Upper lobe of left lung (tissue), 6 donors: ENCODE results near the gene SLX4IP. TPM values are rescaled to one million over a fixed set of nuclear protein-coding genes. Genes with fewer than 3 reads are reported as not detected.

Source experiments
- ATAC-seq, 2 donors: fragments of 200-7000 bp; cut with Tn5 transposase; one replicate each; pipeline ENCODE4 v1.9.1; 2022; ENCODE audit warnings: mild to moderate bottlenecking in 2 of 2, moderate library complexity in 2 of 2; ENCODE audit not compliant: low FRiP score in 2 of 2
- DNase-seq, 2 donors: peaks; one replicate each; pipeline ENCODE4 v3.0.0-alpha.2; 2019 to 2020
- H3K27ac ChIP-seq, 4 donors: fragments of 200-600 bp; sonication (generic); one replicate each; pipeline ENCODE4 v1.5.1; 2016 to 2019
- H3K27me3 ChIP-seq, 4 donors: fragments of 200-600 bp; sonication (generic); one replicate each; pipeline ENCODE4 v1.5.1; 2017 to 2019
- H3K36me3 ChIP-seq, 4 donors: fragments of 200-600 bp; sonication (generic); one replicate each; pipeline ENCODE4 v1.5.1; 2016 to 2019
- H3K4me1 ChIP-seq, 4 donors: fragments of 200-600 bp; sonication (generic); one replicate each; pipeline ENCODE4 v1.5.1; 2018 to 2019
- H3K4me3 ChIP-seq, 4 donors: fragments of 200-600 bp; sonication (generic); one replicate each; pipeline ENCODE4 v1.5.1; 2017 to 2019; ENCODE audit warnings: mild to moderate bottlenecking in 2 of 4, moderate library complexity in 1 of 4
- H3K9me3 ChIP-seq, 4 donors: fragments of 200-600 bp; sonication (generic); one replicate each; pipeline ENCODE4 v1.5.1; 2018 to 2019
- CTCF ChIP-seq, 6 experiments: fragments of 450-650 bp in 4 of 6; fragments of 200-600 bp in 2 of 6; sonication (generic) in 2 of 6; IDR thresholded peaks; one replicate each; pipeline ENCODE4 v1.5.1; 2016 to 2019; ENCODE audit warnings: antibody characterized with exemption in 6 of 6
- EP300 ChIP-seq, 4 donors: sonication (generic); formaldehyde crosslinking; IDR thresholded peaks; one replicate each; pipeline ENCODE4 v1.5.1; 2017; ENCODE audit warnings: antibody characterized with exemption in 4 of 4, control low read depth in 2 of 4
- POLR2A ChIP-seq, 4 donors: fragments of 450-650 bp; IDR thresholded peaks; one replicate each; pipeline ENCODE4 v1.5.1; 2016 to 2017; ENCODE audit warnings: antibody characterized with exemption in 4 of 4, mild to moderate bottlenecking in 2 of 4
- POLR2AphosphoS5 ChIP-seq, 2 donors: sonication (generic); formaldehyde crosslinking; IDR thresholded peaks; one replicate each; pipeline ENCODE4 v1.5.1; 2017; ENCODE audit warnings: antibody characterized with exemption in 2 of 2
- WGBS, 2 donors: methylation state at CpG; one replicate each; pipeline ENCODE4 v1.1.5; 2017 to 2018; 5-methylcytosine and 5-hydroxymethylcytosine counted together
- total RNA-seq, 6 donors: library from RNA; depleted of rRNA in 4 of 6; stranded (reverse); fragments of >200 nt in 4 of 6; gene quantifications; one replicate each; pipeline versions ENCODE4 v1.1.0 to v1.2.1, GENCODE V29; 2016 to 2021
- donor health status: DM: no; HTN: no; CAD: no; lungs with moderate emphysema.
- donor health status: DM: no; HTN: yes; CAD: no; lungs with severe emphysema.

Gene SLX4IP
- total RNA-seq, 6 donors from 2014 or later = 3.2 to 6.0 (median 4.5) TPM

- WGBS, 2 donors = 72 to 89% methylated on average over 2 of the region's 2 CpGs
- TF ChIP-seq CTCF (IDR thresholded peaks at IDR 0.05) (no peak), POLR2AphosphoS5 (IDR thresholded peaks at IDR 0.05) (no peak), EP300 (IDR thresholded peaks at IDR 0.05) (no peak), POLR2A (IDR thresholded peaks at IDR 0.05) (no peak)
Observed at GRCh38 chr20:10604865-10605440, 169.8 kb downstream of the SLX4IP start.

GRCh38 chr20:10605547-10606195 lies 170.6 kb downstream of the SLX4IP start:
- no peak for ATAC-seq

More at GRCh38 chr20:10604865-10605440, 169.8 kb downstream of the SLX4IP start:
- DNase-seq (no peak), ATAC-seq (no peak)
- Histone ChIP-seq H3K27ac (peak overlapping the region in 3 of 4 donors; percentile 9 to 65 (median 30)), H3K4me1 (peaks cover 6 to 16% (median 12%) of the 10 kb centered on the region in 4 donors), H3K36me3 (peaks cover 0 to 8% (median 0%) of the 10 kb centered on the region in 4 donors), H3K27me3 (no peaks in the 10 kb centered on the region), H3K9me3 (no peaks in the 10 kb centered on the region), H3K4me3 (no peak overlapping the region)

GRCh38 chr20:10609276-10609675 lies 174.2 kb downstream of the SLX4IP start:
- peak; percentile 38 to 79 for ATAC-seq

More at GRCh38 chr20:10605547-10606195, 170.6 kb downstream of the SLX4IP start:
- TF ChIP-seq POLR2A (IDR thresholded peaks at IDR 0.05) (no peak), EP300 (IDR thresholded peaks at IDR 0.05) (no peak)
- Histone ChIP-seq H3K27ac (peak overlapping the region in 1 of 4 donors; percentile 9), H3K36me3 (peaks cover 0 to 8% (median 0%) of the 10 kb centered on the region in 4 donors), H3K4me1 (peaks cover 6 to 18% (median 14%) of the 10 kb centered on the region in 4 donors), H3K27me3 (no peaks in the 10 kb centered on the region), H3K9me3 (no peaks in the 10 kb centered on the region), H3K4me3 (no peak overlapping the region)
- 95 to 96% methylated on average over 3 of the region's 3 CpGs for WGBS, 2 donors
- no peak for DNase-seq

GRCh38 chr20:10609770-10610169 lies 174.7 kb downstream of the SLX4IP start:
- Histone ChIP-seq H3K4me3 (no peak overlapping the region), H3K9me3 (no peaks in the 10 kb centered on the region), H3K4me1 (peaks cover 0 to 7% (median 2%) of the 10 kb centered on the region in 4 donors), H3K27ac (peak overlapping the region in 3 of 4 donors; percentile 51 to 63 (median 62)), H3K36me3 (peaks cover 0 to 4% (median 0%) of the 10 kb centered on the region in 4 donors), H3K27me3 (no peaks in the 10 kb centered on the region)
- DNase-seq (no peak), ATAC-seq (peak in 1 of 2 donors; percentile 62)
- TF ChIP-seq POLR2A (IDR thresholded peaks at IDR 0.05) (no peak), POLR2AphosphoS5 (IDR thresholded peaks at IDR 0.05) (no peak), CTCF (IDR thresholded peaks at IDR 0.05) (no peak), EP300 (IDR thresholded peaks at IDR 0.05) (no peak)

More at GRCh38 chr20:10609276-10609675, 174.2 kb downstream of the SLX4IP start:
- DNase-seq = no peak
- Histone ChIP-seq H3K27ac (peak overlapping the region in 3 of 4 donors; percentile 51 to 63 (median 62)), H3K27me3 (no peaks in the 10 kb centered on the region), H3K9me3 (no peaks in the 10 kb centered on the region), H3K4me1 (peaks cover 0 to 9% (median 7%) of the 10 kb centered on the region in 4 donors), H3K4me3 (no peak overlapping the region), H3K36me3 (peaks cover 0 to 4% (median 0%) of the 10 kb centered on the region in 4 donors)
- TF ChIP-seq POLR2A (IDR thresholded peaks at IDR 0.05) (no peak), EP300 (IDR thresholded peaks at IDR 0.05) (no peak), CTCF (IDR thresholded peaks at IDR 0.05) (no peak), POLR2AphosphoS5 (IDR thresholded peaks at IDR 0.05) (no peak)
- 83 to 91% methylated on average over 2 of the region's 2 CpGs for WGBS, 2 donors

- WGBS, 2 donors = 84% methylated on average over 5 of the region's 5 CpGs
- H3K4me1 ChIP-seq = peaks cover 0 to 7% (median 0%) of the 10 kb centered on the region in 4 donors
- ATAC-seq = peak in 1 of 2 donors; percentile 49
- no peak for DNase-seq
- H3K9me3 ChIP-seq = no peaks in the 10 kb centered on the region
- no peak for TF ChIP-seq CTCF (IDR thresholded peaks at IDR 0.05)
- TF ChIP-seq POLR2A (IDR thresholded peaks at IDR 0.05) = no peak
- no peak for TF ChIP-seq EP300 (IDR thresholded peaks at IDR 0.05)
- TF ChIP-seq POLR2AphosphoS5 (IDR thresholded peaks at IDR 0.05) = no peak
- peaks cover 0 to 4% (median 0%) of the 10 kb centered on the region in 4 donors for H3K36me3 ChIP-seq
- H3K27ac ChIP-seq = peak overlapping the region in 2 of 4 donors; percentile 12 to 13
- no peak overlapping the region for H3K4me3 ChIP-seq
- H3K27me3 ChIP-seq = no peaks in the 10 kb centered on the region
Observed at GRCh38 chr20:10610251-10610650, 175.1 kb downstream of the SLX4IP start.
